M059J (cell line): ENCODE data around the gene MAP3K9. TPM values are rescaled to one million over a fixed set of nuclear protein-coding genes. Genes with fewer than 3 reads are reported as not detected.
A peak's percentile ranks its signal among the peaks of the same experiment; 100 is the strongest.
"Not testable (repeated sequence)": the region's sequence is repeated elsewhere in the genome, so short reads cannot be mapped to it uniquely, and the experiment has no call there.

Source experiments
- DNase-seq: peaks from one replicate; pipeline ENCODE4 v3.0.0-alpha.2; 2012; ENCODE audit warnings: low read depth
- total RNA-seq: library from RNA; depleted of rRNA; stranded (reverse); fragments of >200 nt; shearing (Covaris generic); gene quantifications from 2 replicates; pipeline ENCODE4 v1.2.3, GENCODE V29; 2014

The MAP3K9 gene
- total RNA-seq, 1 experiment from 2014 or later: 5.8 TPM

DNA sequence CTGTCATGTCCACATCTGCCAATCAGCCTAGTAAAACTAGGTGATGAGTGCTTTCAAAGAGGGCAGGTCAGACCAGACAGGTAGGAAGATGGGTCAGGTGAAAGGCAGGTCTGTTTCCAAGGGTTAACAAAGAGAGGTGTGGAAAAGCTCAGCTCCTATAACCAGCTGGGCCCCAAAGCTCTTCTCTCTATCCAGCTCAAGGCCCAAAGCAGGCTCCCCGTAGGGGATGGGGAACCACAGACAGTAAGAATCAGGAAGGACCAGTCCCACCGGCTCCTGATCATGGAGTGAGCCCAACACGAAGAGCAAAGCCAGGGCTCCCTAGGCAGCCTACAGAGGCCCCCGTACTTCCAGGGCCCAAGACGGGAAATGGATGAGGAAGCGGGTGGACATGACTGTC, 84.4 kb downstream of the MAP3K9 start:
- DNase-seq: no peak

DNA sequence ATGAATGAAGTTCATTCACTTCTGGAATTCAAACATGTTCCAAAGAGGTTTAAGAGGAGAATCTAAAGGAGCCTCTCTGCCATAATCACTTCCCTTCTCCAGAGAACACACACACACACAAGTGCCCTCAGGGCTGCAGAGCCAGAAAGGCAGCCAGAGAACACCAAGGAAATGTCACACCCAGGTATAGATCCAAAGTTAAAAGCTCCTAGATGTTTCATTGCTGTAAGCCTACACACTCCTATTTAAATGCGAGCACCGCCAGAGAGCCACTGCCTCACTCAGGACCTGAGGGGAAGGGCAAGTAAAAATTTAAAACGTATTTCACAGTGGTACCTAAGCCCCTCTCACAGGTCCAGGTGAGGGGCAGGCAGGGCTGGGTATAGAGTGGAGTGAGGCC, 85.2 kb downstream of the MAP3K9 start:
- no peak for DNase-seq

DNA sequence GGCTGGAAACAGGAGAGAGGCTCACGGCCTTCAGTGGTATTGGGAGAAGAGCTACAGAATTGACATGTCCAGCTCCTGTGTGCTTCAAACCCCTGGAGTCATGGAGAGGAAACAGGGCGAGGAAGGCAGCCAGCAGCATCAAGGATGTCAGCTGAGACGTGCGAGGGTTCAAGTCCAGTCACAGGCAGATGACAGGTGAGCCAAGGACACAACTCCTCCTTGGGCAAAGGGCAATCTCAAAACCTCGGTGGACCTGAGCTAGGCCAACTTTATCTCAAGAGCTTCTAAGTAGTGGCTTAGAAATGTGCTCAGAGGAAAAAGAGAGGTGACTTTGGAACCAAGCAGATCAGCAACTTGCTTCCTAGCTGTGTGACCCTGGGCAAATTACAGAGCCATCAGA, 86.0 kb downstream of the MAP3K9 start:
- DNase-seq: no peak

DNA sequence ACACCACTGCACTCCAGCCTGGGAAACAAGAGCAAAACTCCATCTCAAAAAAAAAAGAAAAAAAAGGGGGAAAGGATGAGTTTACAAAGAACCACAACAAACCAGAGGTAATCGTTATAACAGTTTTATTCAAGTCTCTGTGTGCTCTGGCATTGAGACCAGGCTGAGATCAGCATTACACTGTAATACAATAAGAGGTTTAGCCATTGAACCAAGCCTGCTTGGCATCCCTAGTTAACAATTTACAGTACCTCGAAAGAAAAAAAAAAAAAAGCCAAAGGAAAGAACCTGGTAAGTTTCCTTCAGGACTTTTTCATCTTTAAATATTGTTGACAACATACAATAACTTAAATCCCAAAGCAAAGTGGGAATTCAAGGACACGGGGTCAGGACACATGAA, 86.9 kb downstream of the MAP3K9 start:
- no peak for DNase-seq

DNA sequence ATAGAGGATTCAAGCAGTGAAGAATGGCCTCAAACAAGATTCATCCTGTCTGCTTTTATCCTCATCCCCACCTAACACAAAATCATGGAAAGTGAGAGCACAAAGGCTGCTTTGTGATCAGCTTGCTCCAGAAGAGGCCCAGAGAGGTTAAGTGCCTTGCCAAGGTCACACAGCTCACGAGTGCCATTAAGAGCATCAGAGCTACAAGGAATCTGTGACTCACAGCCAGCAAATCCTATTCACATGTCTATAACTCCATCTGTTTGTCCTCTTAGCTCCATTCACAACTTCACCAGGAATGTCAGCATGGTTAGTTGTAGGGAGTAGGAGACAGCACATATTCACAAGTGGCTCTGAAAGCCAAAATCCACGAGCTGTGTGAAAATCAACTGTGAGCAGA, 87.8 kb downstream of the MAP3K9 start:
- DNase-seq: peak; percentile 13

DNA sequence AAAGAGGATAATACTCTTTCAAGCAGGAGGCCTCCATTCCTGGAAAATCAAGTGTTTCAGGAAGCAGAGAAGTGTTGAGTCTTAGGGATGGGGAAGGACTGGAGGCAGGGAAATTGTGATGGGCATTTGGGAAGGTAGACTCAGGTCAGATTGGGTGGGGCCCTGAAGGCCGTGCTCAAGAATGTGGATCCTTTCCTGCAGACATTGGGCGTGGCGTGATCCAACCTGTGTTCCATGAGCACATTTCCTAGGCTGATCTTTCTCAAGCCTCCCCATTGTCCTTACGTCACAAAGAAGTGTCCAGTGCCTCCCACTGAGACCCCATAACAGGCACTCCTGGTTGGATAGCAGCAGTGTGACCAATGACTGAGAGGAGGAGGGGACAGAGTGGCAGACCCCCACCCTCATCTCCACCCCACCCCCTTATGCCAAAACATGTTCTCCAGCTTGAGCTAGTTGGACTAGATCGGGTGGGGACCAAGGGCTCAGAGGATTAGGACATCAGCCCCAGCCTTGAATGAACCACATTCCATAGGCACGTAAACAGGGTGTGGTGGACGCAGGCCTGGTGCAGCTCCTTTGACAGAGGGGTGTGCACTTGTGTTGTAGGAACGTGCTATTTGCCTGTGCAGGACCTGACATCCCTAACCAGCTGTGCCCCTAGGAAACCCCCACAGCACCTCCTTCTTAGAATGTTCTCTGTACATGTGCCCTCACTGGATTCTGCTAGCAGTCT, 90.8 kb downstream of the MAP3K9 start:
- DNase-seq: no peak

DNA sequence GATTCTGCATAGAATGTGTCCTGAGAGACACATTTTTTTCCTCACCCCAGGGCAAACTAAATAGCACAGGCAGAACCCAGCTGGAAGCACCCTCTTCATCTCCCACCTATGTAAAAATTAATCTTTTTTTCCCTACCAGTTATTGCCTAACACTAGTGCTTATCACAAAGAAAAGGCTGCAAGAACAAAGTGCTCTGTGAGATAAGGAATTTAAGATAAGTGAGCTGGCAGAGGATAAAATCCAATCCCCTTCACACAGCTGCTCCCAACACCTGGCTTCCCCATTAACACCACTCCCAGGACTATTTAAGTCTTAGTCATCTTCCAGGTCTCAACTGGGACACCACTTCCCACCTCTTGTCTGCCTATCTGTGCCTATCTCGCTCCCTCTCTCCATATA, 92.4 kb downstream of the MAP3K9 start:
- no peak for DNase-seq

DNA sequence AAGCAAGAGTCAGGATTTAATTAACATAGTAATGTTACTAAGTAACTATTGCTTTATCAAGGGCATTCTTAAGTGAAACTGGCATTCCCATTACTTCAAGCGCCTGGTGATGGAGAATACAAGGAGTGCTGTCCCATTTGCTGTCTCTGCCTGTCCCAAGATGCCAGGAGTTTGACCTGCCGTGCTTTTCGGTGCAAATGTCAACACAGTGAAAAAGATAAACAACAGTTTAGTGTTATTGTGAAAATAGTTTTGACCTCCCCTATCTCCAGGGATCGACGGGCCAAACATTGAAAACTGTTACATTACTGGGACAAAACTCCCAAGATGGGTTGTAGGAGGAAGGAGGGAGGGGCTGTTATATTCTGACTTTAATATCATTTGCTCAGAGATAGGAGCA, 92.8 kb downstream of the MAP3K9 start:
- no peak for DNase-seq

DNA sequence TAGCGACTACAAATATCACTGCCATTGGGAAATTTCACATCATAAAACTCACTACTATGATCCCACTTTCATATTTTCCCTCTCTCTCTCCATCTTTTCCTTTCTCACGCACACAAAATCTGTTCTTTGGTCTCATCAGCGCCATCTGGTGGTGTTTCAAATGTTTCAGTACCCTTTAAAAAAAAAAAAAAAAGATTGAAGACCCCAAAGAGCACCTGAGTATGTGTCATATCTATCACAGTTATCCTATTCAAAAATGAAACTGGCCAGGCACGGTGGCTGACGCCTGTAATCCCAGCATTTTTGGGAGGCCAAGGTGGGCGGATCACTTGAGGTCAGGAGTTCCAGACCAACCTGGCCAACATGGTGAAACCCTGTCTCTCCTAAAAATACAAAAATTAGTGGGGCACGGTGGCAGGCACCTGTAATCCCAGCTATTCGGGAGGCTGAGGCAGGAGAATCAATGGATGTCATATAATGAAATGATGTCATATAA, 95.2 kb downstream of the MAP3K9 start:
- DNase-seq: peak; percentile 55

DNA sequence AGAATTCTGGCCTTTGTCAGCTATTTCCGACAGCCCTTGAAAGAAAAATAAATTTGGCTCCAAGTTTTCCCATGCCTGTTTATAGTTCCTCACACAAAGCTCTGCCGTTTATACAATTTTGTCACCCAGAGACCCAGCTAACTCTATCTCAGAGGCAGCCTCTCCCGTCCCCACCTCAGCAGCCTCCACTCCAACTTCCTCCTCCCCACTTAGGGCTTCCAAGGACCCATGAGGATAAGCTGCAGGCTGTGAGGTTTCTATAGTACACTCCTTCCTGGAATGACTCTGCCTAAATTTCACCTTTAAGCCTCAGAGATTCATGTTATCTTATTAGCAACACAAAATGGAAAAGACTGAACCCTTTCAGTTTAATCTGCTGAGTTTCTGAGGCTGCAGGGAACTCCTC, 95.8 kb downstream of the MAP3K9 start:
- no peak for DNase-seq

DNA sequence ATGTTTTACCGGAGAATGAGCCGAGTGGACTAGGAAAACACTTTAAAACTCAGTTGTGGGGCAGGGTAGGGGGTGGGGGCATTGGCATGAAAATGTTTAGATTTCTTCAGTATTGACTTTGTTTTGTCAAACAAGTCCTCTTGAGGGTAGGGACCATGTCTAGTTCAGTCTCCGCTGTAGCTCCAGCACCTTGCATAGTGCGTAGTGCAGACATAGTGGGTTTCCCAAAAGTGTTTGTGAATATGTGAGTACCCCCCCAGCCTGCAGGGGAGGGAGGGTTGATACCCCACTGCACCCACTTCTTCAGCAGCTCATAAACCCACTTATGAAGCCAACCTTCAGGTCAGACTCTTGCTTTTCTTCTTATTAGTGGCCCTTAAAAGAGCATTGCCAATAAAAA, 96.2 kb downstream of the MAP3K9 start:
- no peak for DNase-seq

DNA sequence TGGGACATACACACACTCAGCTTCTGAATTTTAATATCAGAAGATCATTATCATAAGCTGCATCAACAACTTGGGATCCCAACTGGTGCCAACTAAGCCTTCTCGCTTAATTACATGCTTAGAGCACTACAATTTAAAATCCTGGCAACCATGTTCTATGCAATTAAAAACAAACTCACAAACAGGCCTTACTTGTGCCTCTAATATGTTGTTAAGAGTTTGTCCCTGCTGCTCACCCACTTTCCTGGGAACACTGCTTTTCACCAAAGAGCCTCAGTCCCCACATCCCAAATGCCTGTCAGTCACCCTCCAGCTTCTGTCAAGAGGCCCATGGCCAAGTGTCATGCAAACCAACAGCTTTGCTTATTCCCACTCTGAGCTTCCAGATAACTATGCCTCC, 97.9 kb downstream of the MAP3K9 start:
- DNase-seq: no peak

DNA sequence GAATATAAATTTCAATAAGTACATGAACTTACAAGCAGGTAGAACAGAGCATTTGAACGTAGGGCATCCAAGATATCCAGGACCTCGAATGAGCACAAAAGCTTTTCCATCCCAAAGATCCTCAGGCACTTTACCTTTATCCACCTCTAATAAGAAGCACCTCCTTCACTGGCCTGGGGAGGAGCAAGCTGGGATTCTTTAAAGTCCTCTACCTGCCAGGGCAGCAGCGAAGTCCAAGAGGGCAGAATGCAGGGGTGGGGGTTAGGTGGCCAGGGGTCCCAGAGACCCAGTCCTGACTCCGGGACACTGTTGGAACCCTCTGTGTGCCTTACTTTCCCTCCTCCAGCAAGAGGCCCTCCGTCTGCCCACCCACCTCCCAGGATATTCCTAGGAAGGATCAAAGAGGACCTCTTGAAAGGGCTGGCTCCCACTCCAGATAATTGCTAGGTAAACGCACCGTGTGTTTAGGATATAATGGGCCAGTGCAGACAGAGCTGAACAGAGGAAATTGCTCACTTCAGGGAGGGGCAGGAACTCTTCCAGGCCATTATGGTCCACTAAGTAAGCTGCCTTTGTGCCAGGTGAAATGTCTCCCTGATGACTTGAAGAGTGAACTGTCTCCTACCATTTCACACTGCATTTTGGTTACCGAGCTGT, 99.5 kb downstream of the MAP3K9 start:
- peak; percentile 9 for DNase-seq

DNA sequence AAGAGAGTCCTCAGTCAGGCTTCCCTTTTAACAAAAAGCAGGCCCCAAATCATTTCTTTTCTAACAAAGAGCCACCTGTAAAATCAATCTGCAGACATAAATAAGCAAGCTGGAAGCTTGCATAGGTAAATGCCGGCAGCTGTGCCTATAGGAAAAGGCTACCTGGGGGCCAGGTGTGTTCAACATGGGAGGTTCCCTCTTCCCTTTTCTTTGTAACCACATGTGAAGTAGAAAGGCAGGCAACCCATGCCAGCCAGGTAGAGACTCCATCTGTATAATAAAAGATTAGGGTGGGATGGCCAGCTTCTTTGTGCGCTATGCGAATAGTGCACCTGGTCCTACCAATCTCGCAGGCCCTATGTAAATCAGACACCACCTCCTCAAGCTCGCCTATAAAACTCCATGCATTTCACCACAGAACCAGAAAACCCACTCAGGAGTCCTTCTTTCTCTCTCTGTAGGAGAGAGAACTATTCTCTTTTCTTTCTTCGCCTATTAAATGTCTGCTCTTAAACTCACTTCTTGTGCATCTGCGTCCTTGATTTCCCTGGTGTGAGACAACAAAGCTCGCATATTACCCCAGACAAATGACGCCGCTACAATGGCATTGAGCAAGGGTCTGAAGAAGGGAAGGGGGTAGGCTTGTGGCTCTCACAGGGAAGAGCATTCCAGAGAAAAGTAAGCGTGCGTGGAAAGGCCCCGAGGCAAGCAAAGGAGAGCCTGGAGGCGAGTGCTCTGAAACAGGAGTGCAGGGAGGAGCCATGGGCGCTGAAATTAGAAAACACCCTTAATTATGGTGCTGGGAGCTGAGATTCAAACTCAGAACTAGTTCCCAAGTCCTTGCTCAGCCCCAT, 100.4 kb downstream of the MAP3K9 start:
- DNase-seq: no peak

DNA sequence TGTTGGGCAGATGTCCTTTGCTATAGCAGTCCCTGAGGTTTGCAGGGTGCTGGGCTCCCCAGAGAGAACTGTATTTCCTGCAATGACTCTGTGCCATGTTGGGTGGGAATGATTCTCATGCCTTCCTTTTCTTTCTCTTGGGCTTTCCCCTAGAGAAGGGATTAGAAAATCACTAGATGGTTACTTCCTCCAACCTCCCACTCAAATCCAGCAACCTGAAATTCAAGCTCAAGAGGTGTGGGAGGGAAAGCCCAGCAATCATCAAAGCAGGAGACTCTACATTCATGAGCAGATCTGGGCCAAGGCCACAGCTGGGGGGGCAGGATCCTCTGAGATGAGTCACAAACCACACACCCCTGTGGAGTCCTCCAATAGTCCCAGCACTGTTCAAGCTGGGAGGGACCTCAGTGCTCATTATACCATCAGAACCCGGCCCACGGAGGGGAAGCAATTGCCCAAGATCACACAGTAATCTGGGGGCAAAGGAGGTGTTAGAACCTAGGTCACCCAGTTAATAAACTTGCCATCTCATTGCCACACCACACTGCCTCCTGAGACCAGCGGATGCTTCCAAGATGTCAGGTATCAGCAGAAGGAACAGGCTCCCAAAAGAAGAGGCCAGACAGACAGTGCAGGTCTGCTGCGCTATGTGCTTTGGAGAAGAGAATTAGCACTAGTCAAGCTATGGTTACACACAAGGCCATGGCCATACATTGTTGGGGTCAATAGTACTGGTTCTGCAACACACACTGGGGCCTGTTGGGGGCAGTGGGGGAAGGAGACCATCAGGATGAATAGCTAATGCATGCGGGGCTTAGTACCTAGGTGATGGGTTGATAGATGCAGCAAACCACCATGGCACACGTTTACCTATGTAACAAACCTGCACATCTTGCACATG, 101.9 kb downstream of the MAP3K9 start:
- peak; percentile 86 for DNase-seq

DNA sequence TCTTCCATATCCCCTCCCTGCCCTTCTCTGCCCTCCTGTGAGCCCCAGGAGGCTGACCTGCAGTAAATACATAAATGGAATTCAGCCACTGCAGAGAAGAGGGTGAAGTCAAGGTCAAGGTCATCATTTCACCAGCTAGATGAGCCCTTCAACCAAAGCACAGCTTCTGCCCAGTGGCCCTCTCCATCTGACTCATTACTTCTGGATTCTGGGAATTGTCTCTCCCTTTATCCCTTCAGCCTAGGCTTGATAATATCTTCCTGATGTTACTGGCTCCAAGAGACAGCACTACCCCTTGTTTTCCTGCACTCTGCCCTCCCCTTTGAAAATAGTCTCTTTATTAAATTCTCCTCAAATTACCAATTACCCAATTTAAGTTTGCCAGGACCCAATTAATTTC, 103.1 kb downstream of the MAP3K9 start:
- DNase-seq: peak; percentile 24

DNA sequence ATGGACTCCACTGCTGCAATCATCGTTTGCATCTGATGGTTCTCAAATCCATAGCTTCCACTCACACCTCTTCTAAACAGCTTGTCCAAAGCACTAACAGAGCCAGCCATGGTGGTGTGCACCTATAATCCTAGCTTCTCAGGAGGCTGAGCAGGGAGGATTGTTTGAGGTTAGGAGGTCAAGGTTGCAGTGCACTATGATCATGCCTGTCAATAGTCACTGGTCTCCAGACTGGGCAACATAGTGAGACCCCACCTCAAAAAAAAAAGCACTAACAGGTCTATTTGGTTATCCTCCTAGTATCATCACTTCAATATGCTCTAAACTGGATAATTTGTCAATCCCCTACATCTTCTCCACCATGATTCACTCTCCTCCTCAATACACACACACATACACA, 104.4 kb downstream of the MAP3K9 start:
- no peak for DNase-seq

DNA sequence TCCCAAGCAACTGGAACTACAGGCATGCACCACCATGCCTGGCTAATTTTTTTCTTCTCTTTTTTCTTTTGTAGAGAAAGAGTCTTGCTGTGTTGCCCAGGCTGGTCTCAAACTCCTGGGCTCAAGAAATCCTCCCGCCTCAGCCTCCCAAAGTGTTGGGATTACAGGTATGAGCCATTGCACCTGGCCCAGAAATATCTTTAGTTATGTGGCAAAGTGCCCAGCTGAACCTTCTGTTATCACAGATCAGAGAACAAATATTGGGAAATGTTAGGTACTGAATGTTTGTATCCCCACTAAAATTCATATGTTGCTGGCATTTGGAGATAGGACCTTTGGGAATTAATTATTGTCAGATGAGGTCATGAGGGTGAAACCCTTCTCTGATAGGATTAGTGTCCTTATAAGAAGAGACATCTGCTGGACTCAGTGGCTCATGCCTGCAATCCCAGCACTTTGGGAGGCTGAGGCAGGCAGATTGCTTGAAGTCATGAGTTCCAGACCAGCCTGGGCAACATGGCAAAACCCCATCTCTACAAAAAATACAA, 105.6 kb downstream of the MAP3K9 start:
- not testable (repeated sequence) for DNase-seq

DNA sequence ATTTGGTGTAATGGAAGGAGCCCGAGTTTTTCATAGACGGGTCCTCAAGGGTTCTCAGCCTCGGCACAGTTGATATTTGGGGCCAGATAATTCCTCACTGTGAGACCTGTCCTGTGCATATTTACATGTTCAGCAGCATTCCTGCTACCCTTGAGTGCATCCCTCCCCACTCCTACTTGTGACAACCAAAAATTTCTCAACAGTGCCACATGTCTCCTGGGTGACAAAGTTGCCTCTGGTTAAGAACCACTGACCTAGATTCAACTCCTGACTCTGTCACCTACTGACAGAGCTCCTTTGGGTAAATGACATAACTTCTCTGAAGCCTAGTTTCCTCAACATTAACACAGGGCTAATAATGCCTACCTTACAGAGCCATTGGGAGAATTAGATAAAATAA, 107.2 kb downstream of the MAP3K9 start:
- DNase-seq: no peak

DNA sequence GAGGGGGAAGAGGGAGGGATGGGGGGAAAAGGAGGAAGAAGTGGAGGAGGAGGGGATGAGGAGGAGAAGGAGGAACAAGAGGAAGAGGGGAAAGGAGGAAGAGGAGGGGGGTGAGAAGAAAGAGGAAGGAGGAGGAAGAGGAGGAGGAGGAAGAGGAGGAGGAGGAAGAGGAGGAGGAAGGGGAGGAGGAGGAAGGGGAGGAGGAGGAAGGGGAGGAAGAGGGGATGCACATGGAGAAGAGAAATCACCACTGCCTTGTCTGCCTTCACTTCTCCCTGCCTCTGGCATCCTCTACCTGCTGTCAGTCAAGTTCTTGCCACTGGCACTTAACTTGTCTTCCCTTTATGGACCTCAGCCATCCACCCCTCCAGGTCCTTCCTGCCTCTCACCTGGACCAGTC, 107.7 kb downstream of the MAP3K9 start:
- DNase-seq: no peak

DNA sequence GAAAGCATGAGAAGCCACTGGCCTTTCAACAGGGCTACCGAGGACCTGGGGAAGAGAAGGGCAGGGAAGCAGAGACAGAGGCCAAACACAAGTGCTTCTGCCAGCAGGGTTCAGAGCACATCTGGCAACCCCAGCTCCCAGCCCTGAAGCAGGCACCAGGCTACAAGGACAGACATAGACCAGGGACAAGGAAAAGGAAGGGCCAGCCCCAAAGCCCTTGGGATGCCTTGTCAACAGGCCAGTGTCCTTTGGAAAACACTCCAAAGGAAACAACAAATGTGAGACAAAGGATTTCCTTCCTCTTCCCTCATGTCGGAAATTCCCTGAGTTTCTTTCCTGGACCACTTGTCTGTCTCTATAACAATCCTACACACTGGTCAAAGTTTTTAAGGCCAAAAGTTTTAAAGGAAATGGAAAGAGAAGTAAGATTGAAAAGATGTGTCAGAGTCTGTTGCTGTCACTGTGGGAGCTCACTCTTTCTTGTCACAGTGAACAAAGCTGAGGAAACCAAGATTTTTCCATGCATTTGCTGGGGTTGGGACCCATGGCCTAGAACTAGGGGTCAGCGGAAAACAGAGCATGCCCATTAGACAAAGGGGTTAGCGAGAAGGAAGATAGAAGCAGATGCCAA, 108.2 kb downstream of the MAP3K9 start:
- no peak for DNase-seq
